ENCODE data around the gene KHDC3L. TPM values are rescaled to one million over a fixed set of nuclear protein-coding genes. Genes with fewer than 3 reads are reported as not detected.

The KHDC3L gene
- total and polyA plus RNA-seq, 2 of the 4 experiments (the other 2 are of a cell fraction) = not detected

GRCh38 chr6:73328790-73329189, 33.7 kb upstream of the KHDC3L start:
- Histone ChIP-seq H3K14ac (replicated peaks; ENCODE audit: low read depth, low read length) (no peak overlapping the region), H4K5ac (ENCODE audit: low read depth, low read length) (no peak overlapping the region), H3K4me3 (ENCODE audit: insufficient read depth, low read depth, low read length) (no peak overlapping the region), H3K36me3 (ENCODE audit: control insufficient read depth, insufficient read depth, low read length) (no peaks in the 10 kb centered on the region), H4K20me1 (ENCODE audit: insufficient read depth, low read length) (no peaks in the 10 kb centered on the region), H3K27ac (ENCODE audit: insufficient read depth, low read length) (no peak overlapping the region), H2AK9ac (replicated peaks; ENCODE audit: low read depth, low read length, poor library complexity) (no peak overlapping the region), H3K4me2 (ENCODE audit: low read depth, low read length) (no peak overlapping the region), H3K4ac (ENCODE audit: low read depth, low read length) (no peak overlapping the region), H3K23ac (ENCODE audit: low read depth, low read length) (no peak overlapping the region), H4K8ac (ENCODE audit: low read depth in 2 of 2, low read length in 2 of 2) (no peak overlapping the region), H3K56ac (ENCODE audit: extremely low read depth, insufficient read depth, low read length) (no peak overlapping the region), H3K4me1 (ENCODE audit: control insufficient read depth, insufficient read depth, low read length) (no peaks in the 10 kb centered on the region), H2AK5ac (ENCODE audit: low read depth, low read length) (no peak overlapping the region), H3K9me1 (ENCODE audit: insufficient read depth, low read length) (no peaks in the 10 kb centered on the region), H4K91ac (ENCODE audit: insufficient read depth, low read depth, low read length) (no peak overlapping the region), H2AFZ (replicated peaks; ENCODE audit: low read length, poor library complexity) (no peak overlapping the region), H3K79me1 (ENCODE audit: low read depth in 1 of 2, low read length in 2 of 2) (no peaks in the 10 kb centered on the region), H3K18ac (ENCODE audit: low read depth, low read length) (no peak overlapping the region), H2BK20ac (ENCODE audit: low read depth, low read length) (no peak overlapping the region), H3K27me3 (ENCODE audit: control insufficient read depth, insufficient read depth, low read length) (peaks cover 9% of the 10 kb centered on the region), H2BK5ac (ENCODE audit: low read depth, low read length, poor library complexity, severe bottlenecking) (no peak overlapping the region), H3K9me3 (ENCODE audit: control insufficient read depth, insufficient read depth, low read length) (no peaks in the 10 kb centered on the region), H2BK120ac (ENCODE audit: low read depth, low read length) (no peak overlapping the region), H3K9ac (ENCODE audit: low read depth, low read length) (no peak overlapping the region), H2BK15ac (ENCODE audit: low read depth, low read length) (no peak overlapping the region)
- TF ChIP-seq NFE2L2 (IDR thresholded peaks at IDR 0.05; ENCODE audit: low read depth, low read length) (no peak), ELK1 (IDR thresholded peaks at IDR 0.05; ENCODE audit: borderline replicate concordance, low read depth, low read length) (no peak), MAFK (IDR thresholded peaks at IDR 0.05; ENCODE audit: low read depth, low read length) (no peak), RAD21 (IDR thresholded peaks at IDR 0.05; ENCODE audit: low read length) (no peak), MXI1 (IDR thresholded peaks at IDR 0.05; ENCODE audit: borderline replicate concordance, low read depth, low read length) (no peak), USF2 (IDR thresholded peaks at IDR 0.05; ENCODE audit: low read depth, low read length) (no peak), CHD1 (IDR thresholded peaks at IDR 0.05; ENCODE audit: low read depth, low read length) (no peak), FOS (IDR thresholded peaks at IDR 0.05; ENCODE audit: low read depth, low read length) (no peak)
- in situ Hi-C loops (cut with MboI; ENCODE audit: low sequenced_read_pairs) (loop anchor here (25.0 kb wide), 1 partner anchor 916 kb away; no protein-coding TSS in a partner anchor), dilution Hi-C loops (cut with HindIII; ENCODE audit: low sequenced_read_pairs, unreplicated experiment) (no loop called here), intact Hi-C loops (cut with micrococcal nuclease) (loop anchor here (5.0 kb wide), 3 partner anchors 146 to 916 kb away; no protein-coding TSS in a partner anchor)
- POLR2A ChIA-PET (ENCODE audit: unreplicated experiment) = no interaction called here
- ATAC-seq (ENCODE audit: low read depth) (no peak), DNase-seq (no peak)
- CTCF ChIA-PET = interaction anchor here (0.6 to 1.4 kb wide), 4 partner anchors 43 to 1032 kb away, joined by 3 read pairs; no protein-coding TSS in a partner anchor
- no TSS peak for BruUV-seq (replicated peaks)
- 40% methylated on average over 1 of the region's 3 CpGs; no CpG with 5 or more reads in 1 of the 2 experiments for WGBS, 2 experiments (ENCODE audit: extremely low coverage in 2 of 2, insufficient read length in 1 of 2)
